BLaER1 treated with 17β-estradiol and CSF1 and Interleukin-3, amounts not matched to agents 10 nM and 100 nM (cell line): Measurements from ENCODE around the gene KRTAP10-5.
"Not testable (repeated sequence)": the region's sequence is repeated elsewhere in the genome, so short reads cannot be mapped to it uniquely, and the experiment has no call there.

ENCODE experiments used
- H3K27ac ChIP-seq, 11 experiments: shearing (Covaris generic); formaldehyde crosslinking; 2 replicates each; pipeline ENCODE4 v1.8.1; 2022
- H3K27me3 ChIP-seq, 11 experiments: shearing (Covaris generic); formaldehyde crosslinking; 2 replicates each; pipeline ENCODE4 v1.8.1; 2022
- H3K36me3 ChIP-seq, 11 experiments: shearing (Covaris generic); formaldehyde crosslinking; 2 replicates each; pipeline ENCODE4 v1.8.1; 2022
- H3K4me1 ChIP-seq, 10 experiments: shearing (Covaris generic); formaldehyde crosslinking; 2 replicates each; pipeline ENCODE4 v1.8.1; 2022
- H3K4me2 ChIP-seq, 11 experiments: shearing (Covaris generic); formaldehyde crosslinking; 2 replicates each; pipeline ENCODE4 v1.8.1; 2022
- H3K4me3 ChIP-seq, 10 experiments: shearing (Covaris generic); formaldehyde crosslinking; 2 replicates each; pipeline ENCODE4 v1.8.1; 2022
- H3K9ac ChIP-seq, 11 experiments: shearing (Covaris generic); formaldehyde crosslinking; 2 replicates each; pipeline ENCODE4 v1.8.1; 2022
- H3K9me3 ChIP-seq, 11 experiments: shearing (Covaris generic); formaldehyde crosslinking; replicated peaks in 1 of 11; 2 replicates each; pipeline ENCODE4 v1.8.1; 2022
- H4K20me1 ChIP-seq, 11 experiments: shearing (Covaris generic); formaldehyde crosslinking; 2 replicates each; pipeline ENCODE4 v1.8.1; 2022
- Cebpa-rat ChIP-seq, 11 experiments: shearing (Covaris generic); IDR thresholded peaks; 2 replicates each; pipeline ENCODE4 v1.8.1; 2022

The KRTAP10-5 gene

GRCh38 chr21:44579056-44579832 lies 1.2 kb downstream of the KRTAP10-5 start:
- no peak overlapping the region for H3K9ac ChIP-seq
- no peak overlapping the region for H3K4me2 ChIP-seq
- peaks cover 0 to 12% (median 2%) of the 10 kb centered on the region in 10 experiments; a peak in 7 of 20 replicates for H3K4me1 ChIP-seq
- no peak for TF ChIP-seq Cebpa-rat (IDR thresholded peaks at IDR 0.05)
- peaks cover 60 to 69% (median 67%) of the 10 kb centered on the region in 11 experiments for H3K9me3 ChIP-seq
- H3K4me3 ChIP-seq = no peak overlapping the region
- no peak overlapping the region for H3K27ac ChIP-seq
- no peaks in the 10 kb centered on the region for H4K20me1 ChIP-seq
- H3K36me3 ChIP-seq = 0 out of 22 replicates have a peak, but pooled peaks cover 0 to 5% (median 0%) of the 10 kb centered on the region in 11 experiments
- H3K27me3 ChIP-seq = no peaks in the 10 kb centered on the region

GRCh38 chr21:44578371-44579055 lies 1.9 kb downstream of the KRTAP10-5 start:
- H3K27me3 ChIP-seq = no peaks in the 10 kb centered on the region
- H3K9me3 ChIP-seq = peaks cover 60 to 69% (median 67%) of the 10 kb centered on the region in 11 experiments
- H3K4me1 ChIP-seq = peaks cover 0 to 12% (median 2%) of the 10 kb centered on the region in 10 experiments; a peak in 7 of 20 replicates
- 0 out of 22 replicates have a peak, but pooled peaks cover 0 to 5% (median 0%) of the 10 kb centered on the region in 11 experiments for H3K36me3 ChIP-seq
- H3K4me3 ChIP-seq = no peak overlapping the region
- H3K9ac ChIP-seq = no peak overlapping the region
- no peaks in the 10 kb centered on the region for H4K20me1 ChIP-seq
- TF ChIP-seq Cebpa-rat (IDR thresholded peaks at IDR 0.05) = no peak
- no peak overlapping the region for H3K4me2 ChIP-seq
- H3K27ac ChIP-seq = no peak overlapping the region

GRCh38 chr21:44576025-44576420 lies 4.4 kb downstream of the KRTAP10-5 start:
- Histone ChIP-seq H3K27me3 (no peaks in the 10 kb centered on the region), H3K9ac (no peak overlapping the region), H4K20me1 (no peaks in the 10 kb centered on the region), H3K4me2 (no peak overlapping the region), H3K9me3 (peaks cover 55 to 65% (median 59%) of the 10 kb centered on the region in 11 experiments), H3K27ac (no peak overlapping the region), H3K36me3 (0 out of 22 replicates have a peak, but pooled peaks cover 0 to 5% (median 0%) of the 10 kb centered on the region in 11 experiments), H3K4me1 (no peaks in the 10 kb centered on the region), H3K4me3 (no peak overlapping the region)
- TF ChIP-seq Cebpa-rat (IDR thresholded peaks at IDR 0.05) = no peak

GRCh38 chr21:44575307-44576024 lies 4.9 kb downstream of the KRTAP10-5 start:
- 0 out of 22 replicates have a peak, but pooled peaks cover 0 to 5% (median 0%) of the 10 kb centered on the region in 11 experiments for H3K36me3 ChIP-seq
- no peak overlapping the region for H3K27ac ChIP-seq
- no peak overlapping the region for H3K4me2 ChIP-seq
- no peak overlapping the region for H3K9ac ChIP-seq
- H3K9me3 ChIP-seq = peaks cover 54 to 65% (median 58%) of the 10 kb centered on the region in 11 experiments
- H4K20me1 ChIP-seq = no peaks in the 10 kb centered on the region
- no peak for TF ChIP-seq Cebpa-rat (IDR thresholded peaks at IDR 0.05)
- H3K4me3 ChIP-seq = no peak overlapping the region
- H3K27me3 ChIP-seq = no peaks in the 10 kb centered on the region
- H3K4me1 ChIP-seq = no peaks in the 10 kb centered on the region

GRCh38 chr21:44574457-44575306 lies 5.7 kb downstream of the KRTAP10-5 start:
- H3K4me2 ChIP-seq = no peak overlapping the region
- no peak overlapping the region for H3K4me3 ChIP-seq
- no peak overlapping the region for H3K27ac ChIP-seq
- TF ChIP-seq Cebpa-rat (IDR thresholded peaks at IDR 0.05) = no peak
- H3K27me3 ChIP-seq = no peaks in the 10 kb centered on the region
- no peak overlapping the region for H3K9ac ChIP-seq
- no peaks in the 10 kb centered on the region for H4K20me1 ChIP-seq
- H3K9me3 ChIP-seq = peaks cover 47 to 60% (median 51%) of the 10 kb centered on the region in 11 experiments
- no peaks in the 10 kb centered on the region for H3K4me1 ChIP-seq
- H3K36me3 ChIP-seq = 0 out of 22 replicates have a peak, but pooled peaks cover 0 to 5% (median 0%) of the 10 kb centered on the region in 11 experiments

- not testable (repeated sequence) for H3K4me3 ChIP-seq, H3K4me2 ChIP-seq, H3K36me3 ChIP-seq, H3K9ac ChIP-seq, H3K27ac ChIP-seq, H3K4me1 ChIP-seq, H4K20me1 ChIP-seq, H3K27me3 ChIP-seq
- peaks cover 38 to 52% (median 45%) of the 10 kb centered on the region in 11 experiments for H3K9me3 ChIP-seq
These were observed 6.6 kb downstream of the KRTAP10-5 start, which contains the start of gene KRTAP10-4 for GRCh38 chr21:44573630-44574456. Gene KRTAP10-4 (plus strand): TSS chr21:44573729. CDS start chr21:44573759, 30 bp downstream.

GRCh38 chr21:44572959-44573583 lies 7.3 kb downstream of the KRTAP10-5 start:
- Histone ChIP-seq H3K4me3 (no peak overlapping the region), H3K4me2 (no peak overlapping the region), H3K27me3 (no peaks in the 10 kb centered on the region), H4K20me1 (no peaks in the 10 kb centered on the region), H3K36me3 (0 out of 22 replicates have a peak, but pooled peaks cover 0 to 5% (median 0%) of the 10 kb centered on the region in 11 experiments), H3K9me3 (peaks cover 30 to 44% (median 37%) of the 10 kb centered on the region in 11 experiments), H3K4me1 (peaks cover 0 to 5% (median 0%) of the 10 kb centered on the region in 10 experiments; a peak in 2 of 20 replicates), H3K9ac (no peak overlapping the region), H3K27ac (no peak overlapping the region)
- no peak for TF ChIP-seq Cebpa-rat (IDR thresholded peaks at IDR 0.05)
